Omental fat pad (tissue), 4 donors: ENCODE data around the gene MEF2D. TPM values are rescaled to one million over a fixed set of nuclear protein-coding genes. Genes with fewer than 3 reads are reported as not detected.

Source experiments
- ATAC-seq: fragments of 150-250 bp; one replicate; pipeline ENCODE4 v1.9.1; 2016; ENCODE audit warnings: mild to moderate bottlenecking, moderate library complexity; ENCODE audit not compliant: low FRiP score
- DNase-seq: peaks from one replicate; pipeline ENCODE4 v3.0.0-alpha.2; 2019; ENCODE audit warnings: low spot score
- CTCF ChIP-seq, 3 donors: fragments of 450-650 bp; IDR thresholded peaks; one replicate each; pipeline ENCODE4 v1.5.1; 2016 to 2017; ENCODE audit warnings: antibody characterized with exemption in 3 of 3, mild to moderate bottlenecking in 3 of 3, moderate library complexity in 2 of 3
- total RNA-seq, 4 donors: library from RNA; depleted of rRNA; stranded (reverse); fragments of >200 nt; gene quantifications; one replicate each; pipeline ENCODE4 v1.1.0, GENCODE V29; 2016

MEF2D gene
- total RNA-seq, 4 donors from 2014 or later: 22.8 to 33.8 (median 28.1) TPM

- TF ChIP-seq CTCF (IDR thresholded peaks at IDR 0.05): no peak
- no peak for DNase-seq
Measured at GRCh38 chr1:156534424-156535060, 34.0 kb upstream of the MEF2D start.

GRCh38 chr1:156533568-156534220 is 33.1 kb upstream of the MEF2D start:
- no peak for DNase-seq
- ATAC-seq: no peak
- no peak for TF ChIP-seq CTCF (IDR thresholded peaks at IDR 0.05)

More at GRCh38 chr1:156534424-156535060, 34.0 kb upstream of the MEF2D start:
- ATAC-seq: no peak

- ATAC-seq (no peak), DNase-seq (no peak)
- TF ChIP-seq CTCF (IDR thresholded peaks at IDR 0.05): no peak
Measured at GRCh38 chr1:156532374-156532773, 31.8 kb upstream of the MEF2D start.

GRCh38 chr1:156530006-156530405 is 29.4 kb upstream of the MEF2D start:
- DNase-seq: no peak
- no peak for TF ChIP-seq CTCF (IDR thresholded peaks at IDR 0.05)
- no peak for ATAC-seq

GRCh38 chr1:156528875-156529425 is 28.4 kb upstream of the MEF2D start:
- DNase-seq (no peak), ATAC-seq (no peak)
- no peak for TF ChIP-seq CTCF (IDR thresholded peaks at IDR 0.05)

GRCh38 chr1:156528231-156528630 is 27.7 kb upstream of the MEF2D start:
- DNase-seq (no peak), ATAC-seq (no peak)
- TF ChIP-seq CTCF (IDR thresholded peaks at IDR 0.05): no peak

- TF ChIP-seq CTCF (IDR thresholded peaks at IDR 0.05): no peak
- ATAC-seq: no peak
- no peak for DNase-seq
Measured at GRCh38 chr1:156527584-156527983, 27.0 kb upstream of the MEF2D start.
